Neural progenitor cell (in vitro differentiated cells): ENCODE measurements around the gene MKNK1. TPM values are rescaled to one million over a fixed set of nuclear protein-coding genes. Genes with fewer than 3 reads are reported as not detected.

Experiments used
- DNase-seq: peaks from one replicate; pipeline ENCODE4 v3.0.0-alpha.2; 2016; ENCODE audit warnings: low spot score
- H2AFZ ChIP-seq: fragments of 200-600 bp; sonication (generic); replicated peaks from 2 replicates; pipeline ENCODE4 v1.6.1; 2016; ENCODE audit warnings: antibody characterized with exemption
- H3F3A ChIP-seq: fragments of 200-600 bp; sonication (generic); 2 replicates; pipeline ENCODE4 v1.6.1; 2016; ENCODE audit warnings: antibody characterized with exemption, low read depth
- H3K27ac ChIP-seq: fragments of 200-600 bp; sonication (generic); 2 replicates; pipeline ENCODE4 v1.5.1; 2016; ENCODE audit warnings: mild to moderate bottlenecking
- H3K27me3 ChIP-seq: fragments of 200-600 bp; sonication (generic); 2 replicates; pipeline ENCODE4 v1.6.1; 2016; ENCODE audit warnings: mild to moderate bottlenecking, moderate library complexity
- H3K36me3 ChIP-seq: fragments of 200-600 bp; sonication (generic); 2 replicates; pipeline ENCODE4 v1.5.1; 2016
- H3K4me1 ChIP-seq: fragments of 200-600 bp; sonication (generic); 2 replicates; pipeline ENCODE4 v1.6.1; 2016; ENCODE audit warnings: mixed run types
- H3K4me2 ChIP-seq: fragments of 200-600 bp; sonication (generic); 2 replicates; pipeline ENCODE4 v1.6.1; 2016
- H3K4me3 ChIP-seq: fragments of 200-600 bp; sonication (generic); 2 replicates; pipeline ENCODE4 v1.5.1; 2016
- H3K79me2 ChIP-seq: fragments of 200-600 bp; sonication (generic); 2 replicates; pipeline ENCODE4 v1.6.1; 2016; ENCODE audit warnings: low read depth
- H3K9ac ChIP-seq: fragments of 200-600 bp; sonication (generic); 2 replicates; pipeline ENCODE4 v1.6.1; 2016
- H3K9me3 ChIP-seq: fragments of 200-600 bp; sonication (generic); 2 replicates; pipeline ENCODE4 v1.5.1; 2016; ENCODE audit warnings: low read depth
- H4K20me1 ChIP-seq: fragments of 200-600 bp; sonication (generic); 2 replicates; pipeline ENCODE4 v1.6.1; 2016; ENCODE audit warnings: low read depth
- H3K27ac Mint-ChIP-seq: 3 replicates; pipeline ENCODE4 v1.8.0; 2021; ENCODE audit warnings: mixed read lengths
- H3K27me3 Mint-ChIP-seq: 2 replicates; pipeline ENCODE4 v1.8.0; 2022; ENCODE audit warnings: low read depth, mild to moderate bottlenecking, inconsistent platforms, moderate library complexity, mixed read lengths; ENCODE audit not compliant: insufficient read depth
- H3K36me3 Mint-ChIP-seq: 3 replicates; pipeline ENCODE4 v1.8.0; 2021; ENCODE audit warnings: mixed read lengths
- H3K4me1 Mint-ChIP-seq: 3 replicates; pipeline ENCODE4 v1.8.0; 2021; ENCODE audit warnings: mixed read lengths
- H3K4me3 Mint-ChIP-seq: 3 replicates; pipeline ENCODE4 v1.8.0; 2021; ENCODE audit warnings: mild to moderate bottlenecking, moderate library complexity, mixed read lengths
- H3K9me3 Mint-ChIP-seq: 3 replicates; pipeline ENCODE4 v1.8.0; 2020; ENCODE audit warnings: mixed read lengths
- EZH2 ChIP-seq: fragments of 200-600 bp; sonication (generic); IDR thresholded peaks from 2 replicates; pipeline ENCODE4 v1.6.1; 2017; ENCODE audit warnings: antibody characterized with exemption, mild to moderate bottlenecking, moderate library complexity
- EZH2phosphoT487 ChIP-seq: fragments of 200-600 bp; sonication (generic); IDR thresholded peaks from 2 replicates; pipeline ENCODE4 v1.6.1; 2017; ENCODE audit warnings: antibody characterized with exemption
- total RNA-seq: library from RNA; depleted of rRNA; stranded (reverse); fragments of >200 nt; gene quantifications from 2 replicates; pipeline ENCODE4 v1.2.3, GENCODE V29; 2015; ENCODE audit warnings: low replicate concordance
- TF ChIP-seq, protein P1 (sequence below): fragments of 200-600 bp; sonication (generic); IDR thresholded peaks from 2 replicates; pipeline ENCODE4 v1.5.1; 2017; ENCODE audit warnings: antibody characterized with exemption, mild to moderate bottlenecking

The MKNK1 gene
- total RNA-seq, 1 donor from 2014 or later = 10.5 TPM

DNA sequence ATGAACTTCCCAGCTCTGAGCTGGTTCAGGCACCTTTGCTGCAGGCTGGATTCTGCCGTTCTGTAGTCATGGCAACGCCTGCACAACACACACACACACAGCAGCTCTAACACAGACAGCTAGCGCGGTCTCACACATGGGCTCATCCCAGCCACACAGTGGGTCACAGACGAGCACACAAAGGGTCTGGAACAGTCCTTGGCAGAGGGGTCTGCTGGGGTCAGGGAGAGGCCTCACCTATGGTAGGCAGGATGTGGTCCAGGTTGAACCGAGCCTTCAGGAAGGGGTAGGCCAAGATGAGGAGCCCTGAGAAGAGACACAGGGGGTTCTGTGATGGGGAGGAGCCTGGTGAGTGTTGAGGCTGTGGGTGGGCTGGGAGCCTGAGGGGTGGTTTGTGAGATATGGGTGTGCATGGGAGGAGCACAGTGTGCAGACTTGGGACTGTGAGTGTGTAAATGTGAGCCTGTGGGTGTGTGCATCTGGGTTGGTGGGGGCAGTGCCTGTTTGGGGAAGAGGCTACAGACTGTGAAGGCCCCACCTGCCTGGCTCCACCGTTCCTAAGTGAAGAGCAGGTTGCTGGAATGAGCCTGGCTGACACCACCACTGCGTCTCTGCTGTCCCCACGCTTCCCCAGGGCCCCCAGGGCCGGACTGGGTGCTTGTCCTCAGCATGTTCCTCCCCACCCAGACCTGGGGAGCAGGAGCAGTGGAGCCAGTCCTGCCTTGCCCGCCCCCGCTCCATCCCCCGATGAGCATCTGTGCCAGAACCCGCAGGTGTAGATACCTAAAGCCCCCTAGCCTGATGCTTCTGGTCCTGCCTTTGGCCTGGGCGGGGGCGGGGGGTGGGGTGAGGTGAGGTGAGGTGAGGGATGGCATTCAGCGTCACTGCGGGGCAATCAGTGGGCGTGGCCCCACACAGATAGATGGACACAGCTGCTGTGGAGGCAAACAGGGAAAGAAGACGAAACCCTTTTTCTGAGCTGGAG is 54.1 kb downstream of the MKNK1 start:
- H3K27me3 Mint-ChIP-seq = peaks cover 33% of the 10 kb centered on the region
- Histone ChIP-seq H4K20me1 (no peaks in the 10 kb centered on the region), H3F3A (no peaks in the 10 kb centered on the region), H3K4me2 (no peak overlapping the region), H3K9ac (no peak overlapping the region), H3K79me2 (no peaks in the 10 kb centered on the region), H3K9me3 (no peaks in the 10 kb centered on the region), H3K4me1 (no peaks in the 10 kb centered on the region), H3K27ac (no peak overlapping the region), H3K36me3 (no peaks in the 10 kb centered on the region), H3K27me3 (peaks cover 30% of the 10 kb centered on the region), H2AFZ (no peak overlapping the region), H3K4me3 (no peak overlapping the region)
- H3K36me3 Mint-ChIP-seq = no peaks in the 10 kb centered on the region
- DNase-seq = peak; percentile 58
- TF ChIP-seq, protein P1, sequence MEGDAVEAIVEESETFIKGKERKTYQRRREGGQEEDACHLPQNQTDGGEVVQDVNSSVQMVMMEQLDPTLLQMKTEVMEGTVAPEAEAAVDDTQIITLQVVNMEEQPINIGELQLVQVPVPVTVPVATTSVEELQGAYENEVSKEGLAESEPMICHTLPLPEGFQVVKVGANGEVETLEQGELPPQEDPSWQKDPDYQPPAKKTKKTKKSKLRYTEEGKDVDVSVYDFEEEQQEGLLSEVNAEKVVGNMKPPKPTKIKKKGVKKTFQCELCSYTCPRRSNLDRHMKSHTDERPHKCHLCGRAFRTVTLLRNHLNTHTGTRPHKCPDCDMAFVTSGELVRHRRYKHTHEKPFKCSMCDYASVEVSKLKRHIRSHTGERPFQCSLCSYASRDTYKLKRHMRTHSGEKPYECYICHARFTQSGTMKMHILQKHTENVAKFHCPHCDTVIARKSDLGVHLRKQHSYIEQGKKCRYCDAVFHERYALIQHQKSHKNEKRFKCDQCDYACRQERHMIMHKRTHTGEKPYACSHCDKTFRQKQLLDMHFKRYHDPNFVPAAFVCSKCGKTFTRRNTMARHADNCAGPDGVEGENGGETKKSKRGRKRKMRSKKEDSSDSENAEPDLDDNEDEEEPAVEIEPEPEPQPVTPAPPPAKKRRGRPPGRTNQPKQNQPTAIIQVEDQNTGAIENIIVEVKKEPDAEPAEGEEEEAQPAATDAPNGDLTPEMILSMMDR = no peak
- TF ChIP-seq EZH2phosphoT487 (no peak), EZH2 (no peak)
- peak overlapping the region; percentile 78 for H3K27ac Mint-ChIP-seq
- H3K4me1 Mint-ChIP-seq = peaks cover 31% of the 10 kb centered on the region
- no peaks in the 10 kb centered on the region for H3K9me3 Mint-ChIP-seq
- H3K4me3 Mint-ChIP-seq = peak overlapping the region; percentile 65

DNA sequence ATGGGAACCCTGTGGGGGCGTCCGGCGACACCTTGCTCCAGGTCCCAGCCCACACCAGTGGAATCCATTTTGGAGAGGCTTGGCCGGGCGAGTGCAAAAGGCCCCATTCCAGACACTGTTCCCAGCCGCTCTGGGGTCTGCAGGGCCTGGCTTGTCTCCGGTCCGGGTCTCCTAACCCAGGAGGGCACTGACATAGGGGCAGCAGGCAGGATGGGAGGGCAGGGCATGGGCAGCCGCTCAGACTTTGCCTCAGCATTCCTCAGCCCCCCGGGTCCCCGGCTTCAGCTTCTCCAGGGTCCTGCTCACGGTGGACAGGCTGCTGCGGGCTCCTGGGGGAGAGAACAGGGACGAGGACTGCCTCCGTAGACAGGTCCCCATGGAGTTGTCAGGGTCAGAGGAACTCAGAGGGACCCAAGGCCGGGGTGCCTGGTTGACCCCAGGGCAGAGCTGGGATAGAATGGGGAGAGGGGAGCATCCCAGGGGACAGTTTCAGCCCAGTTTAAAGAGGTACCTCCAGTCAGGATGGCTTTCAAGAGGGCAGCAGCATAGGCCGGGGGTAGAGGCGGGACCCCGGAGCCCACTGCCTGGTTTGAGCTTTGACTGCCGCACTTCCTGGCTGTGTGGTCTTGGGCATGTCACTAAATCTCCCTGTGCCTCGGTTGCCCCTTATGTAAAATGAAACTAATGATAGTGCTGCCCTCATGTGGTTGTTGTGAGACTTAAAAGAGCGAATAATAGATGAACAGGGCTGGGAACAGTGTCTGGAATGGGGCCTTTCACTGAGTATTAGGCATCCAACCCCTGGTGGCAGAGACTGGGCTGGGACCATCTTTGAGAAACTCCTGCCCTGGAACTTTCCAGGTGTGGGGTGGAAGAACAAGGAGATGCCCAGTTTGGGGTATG is 56.3 kb downstream of the MKNK1 start:
- Mint-ChIP-seq H3K9me3 (no peaks in the 10 kb centered on the region), H3K36me3 (no peaks in the 10 kb centered on the region), H3K27me3 (peaks cover 42% of the 10 kb centered on the region), H3K4me3 (no peak overlapping the region), H3K4me1 (peaks cover 27% of the 10 kb centered on the region), H3K27ac (peak overlapping the region; percentile 4)
- DNase-seq = peak; percentile 78
- no peak overlapping the region for H3K4me3 ChIP-seq
- no peaks in the 10 kb centered on the region for H3K36me3 ChIP-seq
- H3K27ac ChIP-seq = no peak overlapping the region
- no peaks in the 10 kb centered on the region for H3F3A ChIP-seq
- H3K4me1 ChIP-seq = peaks cover 3% of the 10 kb centered on the region
- H3K27me3 ChIP-seq = peaks cover 52% of the 10 kb centered on the region
- H3K9ac ChIP-seq = no peak overlapping the region
- no peak overlapping the region for H2AFZ ChIP-seq
- H3K9me3 ChIP-seq = no peaks in the 10 kb centered on the region
- H3K4me2 ChIP-seq = no peak overlapping the region
- TF ChIP-seq EZH2phosphoT487 = no peak
- TF ChIP-seq, protein P1 = peak; percentile 61
- no peaks in the 10 kb centered on the region for H4K20me1 ChIP-seq
- H3K79me2 ChIP-seq = no peaks in the 10 kb centered on the region

DNA sequence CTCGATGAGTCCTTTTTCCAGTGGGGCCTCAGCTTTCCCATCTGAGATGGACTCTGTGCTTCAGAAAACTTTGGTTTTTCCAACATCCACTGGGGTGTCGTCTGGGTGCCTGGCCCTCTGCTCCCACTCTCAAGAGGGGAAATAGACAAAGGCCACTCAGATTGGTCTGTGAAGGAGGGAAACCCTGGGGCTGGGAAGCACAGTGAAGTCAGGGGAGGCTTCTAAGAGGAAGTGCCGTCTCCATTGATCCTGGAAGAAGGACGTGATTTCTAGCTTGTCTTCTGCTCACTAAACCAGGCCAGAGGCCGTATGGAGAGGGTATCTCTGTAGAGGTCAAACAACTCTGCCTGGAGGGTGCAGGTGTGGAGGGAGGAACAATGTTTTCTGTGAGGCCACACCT is 57.9 kb downstream of the MKNK1 start:
- Histone ChIP-seq H3K4me3 (no peak overlapping the region), H3K9ac (no peak overlapping the region), H3K79me2 (no peaks in the 10 kb centered on the region), H3K4me1 (peaks cover 3% of the 10 kb centered on the region), H3K9me3 (no peaks in the 10 kb centered on the region), H3K27me3 (peaks cover 68% of the 10 kb centered on the region), H3F3A (no peaks in the 10 kb centered on the region), H4K20me1 (no peaks in the 10 kb centered on the region), H3K36me3 (no peaks in the 10 kb centered on the region), H2AFZ (no peak overlapping the region), H3K4me2 (no peak overlapping the region), H3K27ac (no peak overlapping the region)
- H3K4me1 Mint-ChIP-seq = peaks cover 24% of the 10 kb centered on the region
- TF ChIP-seq, protein P1 = no peak
- TF ChIP-seq EZH2 = no peak
- no peak for TF ChIP-seq EZH2phosphoT487
- H3K36me3 Mint-ChIP-seq = peaks cover 2% of the 10 kb centered on the region
- H3K9me3 Mint-ChIP-seq = peaks cover 1% of the 10 kb centered on the region
- no peak overlapping the region for H3K27ac Mint-ChIP-seq
- DNase-seq = no peak
- H3K27me3 Mint-ChIP-seq = peaks cover 48% of the 10 kb centered on the region
- H3K4me3 Mint-ChIP-seq = no peak overlapping the region
